ENCODE measurements around the gene SPOCK3. TPM values are rescaled to one million over a fixed set of nuclear protein-coding genes. Genes with fewer than 3 reads are reported as not detected.

SPOCK3 gene
- total RNA-seq, 1 experiment from 2014 or later, result 1.4 TPM

GRCh38 chr4:166987026-166987425 is 247.3 kb downstream of the SPOCK3 start:
- no TSS peak for BruUV-seq (replicated peaks)
- DNase-seq (ENCODE audit: low read depth, low spot score) (no peak), ATAC-seq (no peak)
- intact Hi-C loops (cut with micrococcal nuclease; ENCODE audit: unreplicated experiment) (no loop called here), in situ Hi-C loops (cut with HindIII; ENCODE audit: low pct_unique_long_range_greater_than_20kb, low sequenced_read_pairs) (no loop called here)
- Histone ChIP-seq H3K9me3 (ENCODE audit: control insufficient read depth, insufficient read depth, low read depth, low read length) (no peaks in the 10 kb centered on the region), H3K36me3 (ENCODE audit: control insufficient read depth, insufficient read depth, low read length) (no peaks in the 10 kb centered on the region), H3K4me3 (ENCODE audit: low read depth in 2 of 2, low read length in 2 of 2) (no peak overlapping the region), H3K27me3 (ENCODE audit: control insufficient read depth, insufficient read depth, low read length) (no peaks in the 10 kb centered on the region), H3K27ac (ENCODE audit: low read length) (no peak overlapping the region), H3K4me1 (ENCODE audit: control insufficient read depth, insufficient read depth, low read length) (no peaks in the 10 kb centered on the region)
- ChIA-PET POLR2A (no interaction called here), CTCF (no interaction called here)
- no peak for TF ChIP-seq TCF7L2 (IDR thresholded peaks at IDR 0.05; ENCODE audit: low read depth, low read length)

- Histone ChIP-seq H3K27me3 (ENCODE audit: control insufficient read depth, insufficient read depth, low read length) (no peaks in the 10 kb centered on the region), H3K4me3 (ENCODE audit: low read depth in 2 of 2, low read length in 2 of 2) (no peak overlapping the region), H3K4me1 (ENCODE audit: control insufficient read depth, insufficient read depth, low read length) (no peaks in the 10 kb centered on the region), H3K27ac (ENCODE audit: low read length) (no peak overlapping the region), H3K9me3 (ENCODE audit: control insufficient read depth, insufficient read depth, low read depth, low read length) (no peaks in the 10 kb centered on the region), H3K36me3 (ENCODE audit: control insufficient read depth, insufficient read depth, low read length) (no peaks in the 10 kb centered on the region)
- no peak for DNase-seq (ENCODE audit: low read depth, low spot score)
- intact Hi-C loops (cut with micrococcal nuclease; ENCODE audit: unreplicated experiment), result no loop called here
- no TSS peak for BruUV-seq (replicated peaks)
- POLR2A ChIA-PET, result no interaction called here
- CTCF ChIA-PET, result no interaction called here
- no peak for TF ChIP-seq CTCF (IDR thresholded peaks at IDR 0.05)
- no peak for TF ChIP-seq SIN3A (IDR thresholded peaks at IDR 0.05; ENCODE audit: borderline replicate concordance, insufficient read depth, low read depth, low read length)
- no peak for TF ChIP-seq TCF7L2 (IDR thresholded peaks at IDR 0.05; ENCODE audit: low read depth, low read length)
- no peak for TF ChIP-seq REST (IDR thresholded peaks at IDR 0.05; ENCODE audit: insufficient read depth in 1 of 2, low read depth in 2 of 2, low read length in 1 of 2)
- ATAC-seq, result no peak
- in situ Hi-C loops (cut with HindIII; ENCODE audit: low pct_unique_long_range_greater_than_20kb, low sequenced_read_pairs), result no loop called here
Observed at GRCh38 chr4:166981847-166982246, 252.4 kb downstream of the SPOCK3 start.

- CTCF ChIA-PET, result no interaction called here
- TF ChIP-seq REST (IDR thresholded peaks at IDR 0.05; ENCODE audit: insufficient read depth in 1 of 2, low read depth in 2 of 2, low read length in 1 of 2), result no peak
- TF ChIP-seq POLR2AphosphoS5 (IDR thresholded peaks at IDR 0.05; ENCODE audit: low read depth, low read length), result no peak
- no peak for TF ChIP-seq TCF7L2 (IDR thresholded peaks at IDR 0.05; ENCODE audit: low read depth, low read length)
- POLR2A ChIA-PET, result no interaction called here
- H3K4me3 ChIP-seq (ENCODE audit: low read depth in 2 of 2, low read length in 2 of 2), result no peak overlapping the region
- no TSS peak for BruUV-seq (replicated peaks)
- H3K9me3 ChIP-seq (ENCODE audit: control insufficient read depth, insufficient read depth, low read depth, low read length), result no peaks in the 10 kb centered on the region
- H3K4me1 ChIP-seq (ENCODE audit: control insufficient read depth, insufficient read depth, low read length), result no peaks in the 10 kb centered on the region
- intact Hi-C loops (cut with micrococcal nuclease; ENCODE audit: unreplicated experiment), result no loop called here
- no peak overlapping the region for H3K27ac ChIP-seq (ENCODE audit: low read length)
- in situ Hi-C loops (cut with HindIII; ENCODE audit: low pct_unique_long_range_greater_than_20kb, low sequenced_read_pairs), result no loop called here
- DNase-seq (ENCODE audit: low read depth, low spot score) (no peak), ATAC-seq (no peak)
- H3K36me3 ChIP-seq (ENCODE audit: control insufficient read depth, insufficient read depth, low read length), result no peaks in the 10 kb centered on the region
- H3K27me3 ChIP-seq (ENCODE audit: control insufficient read depth, insufficient read depth, low read length), result no peaks in the 10 kb centered on the region
Observed at GRCh38 chr4:166980419-166980818, 253.9 kb downstream of the SPOCK3 start.

Data from Panc1 (cell line).